GM10248 (cell line): ENCODE results near the gene ESRRG.

Experiments used
- CTCF ChIA-PET: fragments of 300-600 bp; sonication (Branson Sonifier 250); formaldehyde crosslinking; extraction: SDS; loops from one replicate; lab custom pipeline; 2021; ENCODE audit warnings: antibody characterized with exemption; lab: Yijun Ruan, JAX
- POLR2A ChIA-PET: fragments of 350-650 bp; sonication (Branson Sonifier 250); formaldehyde crosslinking; extraction: SDS; loops from one replicate; lab custom pipeline; 2020; ENCODE audit warnings: antibody characterized with exemption; lab: Yijun Ruan, JAX
- DNase-seq: peaks from one replicate; pipeline ENCODE4 v3.0.0; 2012; ENCODE audit errors: extremely low spot score
- TF ChIP-seq, protein P1 (sequence below): IDR thresholded peaks from 2 replicates; pipeline ENCODE4 v1.5.1; 2012; ENCODE audit warnings: mild to moderate bottlenecking, low read depth; ENCODE audit errors: extremely low read depth, missing control alignments, control extremely low read depth

Gene ESRRG

DNA sequence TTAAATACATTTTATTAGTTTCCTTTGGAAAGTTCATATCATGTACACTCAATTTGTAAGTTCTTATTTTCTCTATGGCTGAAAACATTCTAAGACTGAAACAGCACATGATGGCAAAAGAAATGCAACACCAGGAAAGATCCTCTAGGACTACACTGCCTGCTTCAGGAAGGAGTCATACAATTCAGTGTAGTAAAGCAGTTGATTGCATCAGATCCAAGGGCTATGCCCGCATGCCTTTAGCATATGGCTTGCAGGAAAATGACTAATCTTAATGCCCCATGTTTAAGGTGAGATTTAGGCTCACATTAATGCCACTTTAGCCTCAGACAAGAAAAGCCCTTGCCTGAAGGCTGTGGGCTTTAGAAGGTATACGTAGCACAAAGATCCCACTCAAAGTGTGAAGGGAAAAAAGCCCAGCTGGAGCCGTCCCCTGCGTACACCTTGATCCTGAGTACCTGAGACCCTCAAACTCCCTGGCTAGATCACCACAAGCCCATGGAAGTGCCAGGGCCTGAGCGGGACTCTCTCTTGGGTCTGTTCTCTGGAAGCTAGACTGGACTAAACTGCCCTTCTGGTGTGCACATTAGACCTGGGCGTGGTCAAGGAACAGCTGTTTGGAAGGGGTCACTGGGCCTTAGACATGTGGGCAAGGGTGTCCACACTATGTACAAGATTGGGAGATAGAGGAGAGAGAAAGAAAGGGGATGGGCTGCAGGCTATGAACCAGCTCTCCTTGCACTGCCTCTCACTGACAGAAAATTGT lies 52.9 kb downstream of the ESRRG start:
- no peak for DNase-seq
- CTCF ChIA-PET = no interaction called here
- POLR2A ChIA-PET = no interaction called here
- TF ChIP-seq, protein P1, sequence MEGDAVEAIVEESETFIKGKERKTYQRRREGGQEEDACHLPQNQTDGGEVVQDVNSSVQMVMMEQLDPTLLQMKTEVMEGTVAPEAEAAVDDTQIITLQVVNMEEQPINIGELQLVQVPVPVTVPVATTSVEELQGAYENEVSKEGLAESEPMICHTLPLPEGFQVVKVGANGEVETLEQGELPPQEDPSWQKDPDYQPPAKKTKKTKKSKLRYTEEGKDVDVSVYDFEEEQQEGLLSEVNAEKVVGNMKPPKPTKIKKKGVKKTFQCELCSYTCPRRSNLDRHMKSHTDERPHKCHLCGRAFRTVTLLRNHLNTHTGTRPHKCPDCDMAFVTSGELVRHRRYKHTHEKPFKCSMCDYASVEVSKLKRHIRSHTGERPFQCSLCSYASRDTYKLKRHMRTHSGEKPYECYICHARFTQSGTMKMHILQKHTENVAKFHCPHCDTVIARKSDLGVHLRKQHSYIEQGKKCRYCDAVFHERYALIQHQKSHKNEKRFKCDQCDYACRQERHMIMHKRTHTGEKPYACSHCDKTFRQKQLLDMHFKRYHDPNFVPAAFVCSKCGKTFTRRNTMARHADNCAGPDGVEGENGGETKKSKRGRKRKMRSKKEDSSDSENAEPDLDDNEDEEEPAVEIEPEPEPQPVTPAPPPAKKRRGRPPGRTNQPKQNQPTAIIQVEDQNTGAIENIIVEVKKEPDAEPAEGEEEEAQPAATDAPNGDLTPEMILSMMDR = no peak

DNA sequence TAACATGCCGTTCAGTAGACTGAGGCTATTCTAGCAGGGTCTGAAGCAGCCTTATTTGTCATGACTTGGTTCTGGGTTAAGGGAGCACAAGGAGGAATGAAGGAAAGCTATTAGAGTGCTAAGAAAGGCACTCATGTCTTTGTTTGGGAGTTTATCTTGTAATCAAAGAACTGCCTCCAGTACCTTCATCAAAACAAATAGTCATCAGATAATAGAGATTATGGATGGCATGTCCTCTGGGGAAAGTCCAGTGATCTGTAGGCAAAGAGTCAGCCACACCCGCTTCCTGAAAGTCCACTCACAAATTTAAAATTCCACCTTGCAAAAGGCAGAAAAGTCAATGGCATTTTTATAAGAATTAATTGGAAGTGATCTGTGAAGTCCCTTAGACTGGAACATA lies 56.8 kb downstream of the ESRRG start:
- no peak for DNase-seq
- TF ChIP-seq, protein P1 = no peak
- POLR2A ChIA-PET = no interaction called here
- CTCF ChIA-PET = no interaction called here

- TF ChIP-seq, protein P1 = no peak
- POLR2A ChIA-PET = no interaction called here
- DNase-seq = no peak
- CTCF ChIA-PET = no interaction called here
Observed at GRCh38 chr1:216665856-216666255, 57.4 kb downstream of the ESRRG start.

GRCh38 chr1:216665406-216665805 lies 57.8 kb downstream of the ESRRG start:
- CTCF ChIA-PET = no interaction called here
- TF ChIP-seq, protein P1 = no peak
- POLR2A ChIA-PET = no interaction called here

GRCh38 chr1:216662681-216663080 lies 60.5 kb downstream of the ESRRG start:
- ChIA-PET POLR2A (no interaction called here), CTCF (interaction anchor here (0.9 kb wide), 1 partner anchor 23 kb away, joined by 3 read pairs; no protein-coding TSS in a partner anchor)
- TF ChIP-seq, protein P1 = no peak
- DNase-seq = no peak

More at GRCh38 chr1:216665406-216665805, 57.8 kb downstream of the ESRRG start:
- DNase-seq = no peak

DNA sequence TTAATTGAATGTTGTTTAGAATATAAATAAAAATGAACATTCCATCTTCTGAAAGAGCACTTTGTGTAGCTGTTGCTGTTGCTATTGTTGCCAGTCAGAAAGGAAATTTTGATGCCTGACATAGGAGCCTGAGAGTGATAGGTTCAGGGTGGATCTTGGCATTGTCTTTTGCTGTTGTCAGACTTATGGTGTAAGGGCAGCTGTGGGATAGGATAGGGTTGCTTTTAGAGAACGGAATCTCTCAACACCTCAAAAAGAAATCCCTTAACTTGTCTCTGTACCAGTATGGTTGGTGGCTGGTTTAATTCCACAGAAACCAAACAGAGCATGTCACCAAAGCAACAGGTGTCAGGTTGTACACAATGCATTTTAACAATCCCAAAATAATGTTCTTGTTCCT lies 62.7 kb downstream of the ESRRG start:
- ChIA-PET POLR2A (no interaction called here), CTCF (interaction anchor here (1.6 kb wide), 2 partner anchors 14 to 16 kb away, joined by 4 read pairs; no protein-coding TSS in a partner anchor)
- TF ChIP-seq, protein P1 = no peak
- DNase-seq = no peak

DNA sequence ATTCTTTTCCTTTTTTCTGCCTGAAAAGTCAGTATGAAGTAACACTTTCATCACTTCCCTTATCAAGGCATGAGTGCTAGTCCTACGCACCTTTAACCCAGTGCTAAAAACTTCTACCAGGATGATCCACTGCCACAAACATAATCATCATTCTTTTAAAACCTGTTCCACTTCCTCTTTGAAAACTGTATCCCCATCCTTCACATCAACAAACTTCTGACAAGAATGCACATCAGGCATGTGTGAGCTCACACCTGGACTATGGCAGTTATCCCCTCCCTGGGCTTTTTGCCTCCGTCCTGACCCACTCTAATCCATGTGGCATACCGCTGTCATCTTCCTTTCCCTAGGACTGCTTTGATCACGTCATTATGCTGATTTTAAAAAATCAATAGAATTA lies 70.2 kb downstream of the ESRRG start:
- CTCF ChIA-PET = no interaction called here
- DNase-seq = no peak
- TF ChIP-seq, protein P1 = no peak
- POLR2A ChIA-PET = no interaction called here
